GM18519 (cell line): ENCODE results near the gene TIGD6.
"Not testable (repeated sequence)": the region's sequence is repeated elsewhere in the genome, so short reads cannot be mapped to it uniquely, and the experiment has no call there.

ENCODE experiments used
- ATAC-seq: cut with Tn5 transposase; IDR thresholded peaks from one replicate; pipeline ENCODE4 v1.9.1; 2021; ENCODE audit warnings: mild to moderate bottlenecking, moderate library complexity; ENCODE audit not compliant: unreplicated experiment, low FRiP score

The TIGD6 gene

GRCh38 chr5:149944666-149945065 lies 55.8 kb downstream of the TIGD6 start, which contains the start of gene PDE6A:
Gene PDE6A (minus strand): TSS chr5:149944793. CDS start chr5:149944673, 120 bp downstream.
- ATAC-seq: no peak

GRCh38 chr5:149943177-149943949 lies 57.1 kb downstream of the TIGD6 start:
- ATAC-seq: not testable (repeated sequence)
